ENCODE data around the gene RNF212B.

Gene RNF212B

DNA sequence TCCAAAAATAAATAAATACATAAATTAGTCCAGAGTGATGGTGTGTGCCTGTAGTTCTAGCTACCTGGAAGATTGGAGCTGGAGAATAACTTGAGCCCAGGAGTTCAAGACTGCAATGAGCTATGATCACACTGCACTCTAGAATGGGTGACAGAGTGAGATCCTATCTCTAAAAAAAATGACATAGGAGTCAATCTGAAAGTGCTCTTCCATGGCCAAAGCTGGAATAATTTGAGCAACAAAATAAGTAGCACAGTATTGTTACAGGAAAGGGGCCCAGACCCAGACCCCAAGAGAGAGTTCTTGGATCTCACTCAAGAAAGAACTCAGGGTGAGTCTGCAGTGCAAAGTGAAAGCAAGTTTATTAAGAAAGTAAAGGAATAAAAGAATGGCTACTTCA, 29.4 kb upstream of the RNF212B start:
- H3K9me3 ChIP-seq (ENCODE audit: low read length): no peaks in the 10 kb centered on the region
- no peaks in the 10 kb centered on the region for H3K79me2 ChIP-seq (ENCODE audit: insufficient read depth, low read length)
- no peak overlapping the region for H3K9ac ChIP-seq (ENCODE audit: low read length)
- H3K27ac ChIP-seq (ENCODE audit: low read depth, low read length, poor library complexity, severe bottlenecking): no peak overlapping the region
- H3K9me2 ChIP-seq (ENCODE audit: low read depth, low read length): no peaks in the 10 kb centered on the region
- no peaks in the 10 kb centered on the region for H3K36me3 ChIP-seq (ENCODE audit: insufficient read depth, low read length)
- no peaks in the 10 kb centered on the region for H3K4me1 ChIP-seq (ENCODE audit: insufficient read depth, low read length, severe bottlenecking)
- H3F3A ChIP-seq (ENCODE audit: insufficient read depth, low read length): no peaks in the 10 kb centered on the region
- H3K27me3 ChIP-seq (ENCODE audit: insufficient read depth, low read length): no peaks in the 10 kb centered on the region
- H3K4me2 ChIP-seq (ENCODE audit: low read length): no peak overlapping the region
- no peak overlapping the region for H2AFZ ChIP-seq (ENCODE audit: low read length)
- no peaks in the 10 kb centered on the region for H4K20me1 ChIP-seq (ENCODE audit: insufficient read depth, low read length)
- no peak overlapping the region for H3K4me3 ChIP-seq (ENCODE audit: low read depth, low read length, poor library complexity, severe bottlenecking)
- TF ChIP-seq, protein P1, sequence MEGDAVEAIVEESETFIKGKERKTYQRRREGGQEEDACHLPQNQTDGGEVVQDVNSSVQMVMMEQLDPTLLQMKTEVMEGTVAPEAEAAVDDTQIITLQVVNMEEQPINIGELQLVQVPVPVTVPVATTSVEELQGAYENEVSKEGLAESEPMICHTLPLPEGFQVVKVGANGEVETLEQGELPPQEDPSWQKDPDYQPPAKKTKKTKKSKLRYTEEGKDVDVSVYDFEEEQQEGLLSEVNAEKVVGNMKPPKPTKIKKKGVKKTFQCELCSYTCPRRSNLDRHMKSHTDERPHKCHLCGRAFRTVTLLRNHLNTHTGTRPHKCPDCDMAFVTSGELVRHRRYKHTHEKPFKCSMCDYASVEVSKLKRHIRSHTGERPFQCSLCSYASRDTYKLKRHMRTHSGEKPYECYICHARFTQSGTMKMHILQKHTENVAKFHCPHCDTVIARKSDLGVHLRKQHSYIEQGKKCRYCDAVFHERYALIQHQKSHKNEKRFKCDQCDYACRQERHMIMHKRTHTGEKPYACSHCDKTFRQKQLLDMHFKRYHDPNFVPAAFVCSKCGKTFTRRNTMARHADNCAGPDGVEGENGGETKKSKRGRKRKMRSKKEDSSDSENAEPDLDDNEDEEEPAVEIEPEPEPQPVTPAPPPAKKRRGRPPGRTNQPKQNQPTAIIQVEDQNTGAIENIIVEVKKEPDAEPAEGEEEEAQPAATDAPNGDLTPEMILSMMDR (IDR thresholded peaks at IDR 0.05; ENCODE audit: low read length): no peak
- TF ChIP-seq EZH2 (IDR thresholded peaks at IDR 0.05; ENCODE audit: borderline replicate concordance, low read length): no peak

- no peak for TF ChIP-seq EZH2 (IDR thresholded peaks at IDR 0.05; ENCODE audit: borderline replicate concordance, low read length)
- TF ChIP-seq, protein P1 (IDR thresholded peaks at IDR 0.05; ENCODE audit: low read length): no peak
- no peaks in the 10 kb centered on the region for H3K4me1 ChIP-seq (ENCODE audit: insufficient read depth, low read length, severe bottlenecking)
- no peak overlapping the region for H3K9ac ChIP-seq (ENCODE audit: low read length)
- no peak overlapping the region for H3K4me3 ChIP-seq (ENCODE audit: low read depth, low read length, poor library complexity, severe bottlenecking)
- H4K20me1 ChIP-seq (ENCODE audit: insufficient read depth, low read length): no peaks in the 10 kb centered on the region
- H3K27ac ChIP-seq (ENCODE audit: low read depth, low read length, poor library complexity, severe bottlenecking): no peak overlapping the region
- H3K4me2 ChIP-seq (ENCODE audit: low read length): no peak overlapping the region
- no peaks in the 10 kb centered on the region for H3K9me3 ChIP-seq (ENCODE audit: low read length)
- H3K9me2 ChIP-seq (ENCODE audit: low read depth, low read length): no peaks in the 10 kb centered on the region
- H3K27me3 ChIP-seq (ENCODE audit: insufficient read depth, low read length): no peaks in the 10 kb centered on the region
- H3K79me2 ChIP-seq (ENCODE audit: insufficient read depth, low read length): no peaks in the 10 kb centered on the region
- H3F3A ChIP-seq (ENCODE audit: insufficient read depth, low read length): no peaks in the 10 kb centered on the region
- no peak overlapping the region for H2AFZ ChIP-seq (ENCODE audit: low read length)
- H3K36me3 ChIP-seq (ENCODE audit: insufficient read depth, low read length): no peaks in the 10 kb centered on the region
Measured at GRCh38 chr14:23209651-23210423, 27.9 kb upstream of the RNF212B start.

GRCh38 chr14:23215421-23215820, 22.3 kb upstream of the RNF212B start:
- H4K20me1 ChIP-seq (ENCODE audit: insufficient read depth, low read length): no peaks in the 10 kb centered on the region
- no peak overlapping the region for H3K4me3 ChIP-seq (ENCODE audit: low read depth, low read length, poor library complexity, severe bottlenecking)
- no peaks in the 10 kb centered on the region for H3K36me3 ChIP-seq (ENCODE audit: insufficient read depth, low read length)
- H3K79me2 ChIP-seq (ENCODE audit: insufficient read depth, low read length): no peaks in the 10 kb centered on the region
- no peaks in the 10 kb centered on the region for H3K4me1 ChIP-seq (ENCODE audit: insufficient read depth, low read length, severe bottlenecking)
- no peaks in the 10 kb centered on the region; the same call in 1 of the 2 replicates for H3K27me3 ChIP-seq (ENCODE audit: insufficient read depth, low read length)
- H3K9ac ChIP-seq (ENCODE audit: low read length): no peak overlapping the region
- no peak overlapping the region for H3K4me2 ChIP-seq (ENCODE audit: low read length)
- no peaks in the 10 kb centered on the region for H3F3A ChIP-seq (ENCODE audit: insufficient read depth, low read length)
- H3K27ac ChIP-seq (ENCODE audit: low read depth, low read length, poor library complexity, severe bottlenecking): no peak overlapping the region
- no peaks in the 10 kb centered on the region for H3K9me2 ChIP-seq (ENCODE audit: low read depth, low read length)
- TF ChIP-seq EZH2 (IDR thresholded peaks at IDR 0.05; ENCODE audit: borderline replicate concordance, low read length): no peak
- TF ChIP-seq, protein P1 (IDR thresholded peaks at IDR 0.05; ENCODE audit: low read length): no peak
- H3K9me3 ChIP-seq (ENCODE audit: low read length): peaks cover 4% of the 10 kb centered on the region; the same call in 1 of the 2 replicates
- no peak overlapping the region for H2AFZ ChIP-seq (ENCODE audit: low read length)
